ENCODE data around the gene SOX12.

The SOX12 gene

GRCh38 chr20:325045-325888, at the start of gene SOX12:
Gene SOX12 (plus strand): TSS chr20:325552. CDS start chr20:325925, 373 bp downstream.
- DNase-seq = peak; percentile 95 to 98

DNA sequence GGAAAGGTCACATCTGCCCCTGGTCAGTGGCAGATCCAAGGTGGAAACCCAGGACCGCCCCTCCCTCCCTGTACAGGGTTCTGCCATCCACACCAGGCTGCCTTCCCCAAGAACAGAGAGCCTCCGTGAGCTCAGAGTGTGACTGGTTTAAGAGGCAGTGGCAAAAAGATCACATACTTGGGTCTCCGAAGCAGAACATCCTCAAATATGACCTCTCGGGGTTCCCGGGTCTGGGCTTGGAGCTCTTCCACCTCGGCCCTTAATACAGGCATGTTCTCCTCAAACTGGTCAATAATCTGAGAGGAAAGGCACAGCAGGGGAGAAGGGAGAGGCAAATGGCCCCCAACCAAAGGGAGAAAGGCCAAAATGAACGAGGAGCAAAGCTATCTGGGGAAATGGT, 49.6 kb upstream of the SOX12 start:
- no peak for DNase-seq

GRCh38 chr20:276620-277495, 48.5 kb upstream of the SOX12 start:
- no peak for DNase-seq

DNA sequence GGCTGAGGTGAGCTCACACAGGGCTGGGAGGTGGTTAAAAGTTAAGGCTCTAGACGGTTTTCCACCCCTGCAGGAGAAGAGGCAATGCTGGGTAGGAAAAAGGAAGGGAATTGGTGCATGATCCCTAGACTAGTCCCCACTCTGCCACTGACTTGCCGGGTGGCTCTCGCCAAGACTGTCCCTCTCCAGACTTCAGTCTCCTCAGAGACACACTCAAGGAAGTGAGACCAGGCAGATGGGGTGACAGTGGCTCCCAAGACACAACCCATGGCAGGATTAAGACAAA, 47.9 kb upstream of the SOX12 start:
- no peak for DNase-seq

- DNase-seq = no peak
These were observed 47.2 kb upstream of the SOX12 start for GRCh38 chr20:278181-278580.

DNA sequence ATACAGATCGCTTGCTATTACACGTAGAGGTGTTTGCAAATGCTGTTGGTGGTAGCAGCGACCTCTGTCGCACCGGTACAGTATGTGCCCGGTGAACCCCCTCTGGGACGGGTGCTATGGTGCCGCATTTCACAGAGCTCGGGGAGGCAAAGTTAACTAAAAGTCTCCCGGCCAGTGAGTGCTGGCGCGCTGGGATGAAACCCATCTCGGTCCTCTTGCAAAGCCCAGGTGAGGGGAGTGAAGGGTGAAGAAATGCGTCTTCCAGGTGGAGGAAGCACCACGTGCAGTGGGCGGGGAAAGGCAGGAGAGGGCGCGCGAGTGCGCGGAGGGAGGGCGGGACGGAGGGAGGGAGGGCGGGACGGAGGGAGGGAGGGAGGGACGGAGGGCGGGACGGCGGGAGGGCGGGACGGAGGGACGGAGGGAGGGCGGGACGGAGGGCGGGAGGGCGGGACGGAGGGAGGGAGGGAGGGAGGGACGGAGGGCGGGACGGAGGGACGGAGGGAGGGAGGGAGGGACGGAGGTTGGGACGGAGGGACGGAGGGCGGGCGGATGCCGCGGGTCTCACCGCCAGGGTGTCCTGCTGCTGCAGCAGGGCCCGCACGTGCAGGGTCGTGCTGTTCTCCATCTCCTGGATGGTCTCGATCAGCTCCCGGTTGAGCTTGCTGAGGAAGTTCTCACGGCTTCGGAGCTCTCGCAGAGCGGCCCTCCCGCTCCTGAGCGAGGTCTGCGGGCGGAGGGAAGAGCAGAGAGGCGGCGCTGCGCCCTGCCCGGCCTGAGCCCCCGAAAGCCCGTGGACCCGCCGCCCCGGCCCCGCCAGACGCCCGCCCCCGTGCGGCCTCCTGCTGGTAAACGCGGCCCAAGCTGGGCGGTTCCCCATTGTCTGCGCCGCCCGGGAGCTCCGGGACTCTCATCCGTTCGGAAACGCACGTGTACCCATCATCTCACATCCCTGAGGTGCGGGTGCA, 46.5 kb upstream of the SOX12 start:
- DNase-seq = no peak

- DNase-seq = no peak
These were observed 41.2 kb upstream of the SOX12 start for GRCh38 chr20:284172-284571.

DNA sequence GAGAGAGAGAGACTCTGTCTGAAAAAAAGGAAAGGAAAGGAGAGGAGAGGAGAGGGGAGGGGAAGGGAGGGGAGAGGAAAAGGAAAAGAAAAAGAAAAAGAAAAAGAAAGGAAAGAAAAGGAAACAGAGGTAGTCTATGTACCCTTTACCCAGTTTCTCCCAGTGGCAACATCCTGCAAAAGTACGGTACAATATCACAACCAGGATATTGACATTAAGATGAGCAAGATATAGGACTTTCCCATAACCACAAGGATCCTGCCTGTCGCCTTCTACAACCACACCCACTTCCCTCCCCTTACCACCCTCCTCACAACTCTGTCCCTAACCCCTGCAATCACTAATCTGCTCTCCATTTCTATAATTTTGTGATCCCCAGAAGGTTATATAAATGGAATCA, 38.8 kb upstream of the SOX12 start:
- DNase-seq = no peak

GRCh38 chr20:288956-289692, 36.2 kb upstream of the SOX12 start:
- no peak for DNase-seq

- no peak for DNase-seq
These were observed 35.7 kb upstream of the SOX12 start for GRCh38 chr20:289693-290083.

DNA sequence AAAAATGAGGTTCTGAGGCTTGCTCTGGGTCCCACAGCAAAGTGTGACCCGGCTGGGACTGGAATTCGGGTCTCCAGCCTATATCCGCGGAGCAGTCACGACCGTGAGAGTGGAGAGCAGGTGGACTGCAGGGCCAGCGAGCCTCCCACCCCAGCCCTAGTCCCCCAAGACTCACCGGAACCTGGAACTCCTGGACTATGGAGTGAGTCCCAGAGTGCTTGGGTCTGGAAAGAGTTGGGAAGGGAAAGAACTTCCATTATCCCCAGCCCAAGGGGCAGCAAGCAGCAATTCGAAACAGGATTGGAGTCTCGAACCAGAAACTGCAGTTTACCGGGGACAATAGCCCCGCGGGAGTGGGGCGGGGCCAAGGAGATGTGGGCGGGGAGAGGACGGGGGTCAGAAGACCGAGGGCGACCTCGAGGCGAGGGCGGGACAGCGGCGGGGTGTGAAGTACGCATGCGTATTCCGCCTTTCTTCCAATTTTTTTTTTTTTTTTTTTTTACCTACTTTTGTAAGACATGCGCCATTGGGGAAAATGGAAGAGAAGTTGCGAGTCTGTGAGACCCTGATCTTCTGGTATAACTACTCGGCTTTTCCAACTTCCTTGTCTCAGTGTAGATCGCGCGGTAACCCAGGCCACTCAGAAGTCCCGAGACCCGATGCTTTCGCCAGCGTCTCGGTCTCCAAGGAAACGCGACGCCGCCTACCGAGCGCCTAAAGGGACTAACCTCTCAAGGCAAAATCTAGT, 35.1 kb upstream of the SOX12 start, which contains the start of gene C20orf96:
Gene C20orf96, minus strand, starts transcription at position 667 of the 748 bp plus-strand sequence. Its CDS starts 140 bp downstream, at position 527.
- DNase-seq = peak; percentile 84

- DNase-seq = no peak
These were observed 30.8 kb upstream of the SOX12 start for GRCh38 chr20:294602-295001.

DNA sequence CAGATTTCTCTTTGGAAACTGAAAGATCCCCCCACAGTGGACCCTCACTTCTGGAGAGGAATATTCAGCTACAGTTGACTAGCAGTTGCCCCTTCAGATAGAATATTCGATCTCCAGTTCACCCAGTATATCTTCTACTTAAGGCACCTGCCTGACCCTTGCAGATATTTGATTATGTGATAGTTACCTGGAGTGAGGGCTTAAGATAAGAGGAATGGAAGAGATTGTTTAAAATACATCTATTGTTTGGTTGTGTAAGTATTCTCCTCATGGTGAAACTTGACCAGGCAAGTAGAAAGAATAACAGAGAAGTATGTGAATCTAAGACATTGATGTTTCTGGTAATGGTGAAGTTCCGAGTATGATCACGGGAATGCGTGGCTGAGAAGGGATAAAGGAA, 29.5 kb upstream of the SOX12 start:
- DNase-seq = no peak

GRCh38 chr20:297098-297924, 28.0 kb upstream of the SOX12 start, which contains the start of gene ZCCHC3:
Gene ZCCHC3 (plus strand): TSS chr20:297570. CDS start chr20:297587, 17 bp downstream.
- DNase-seq = peak; percentile 82 to 83

GRCh38 chr20:297925-298775, 27.2 kb upstream of the SOX12 start:
- DNase-seq = peak; percentile 20 to 39

- DNase-seq = no peak
These were observed 26.5 kb upstream of the SOX12 start for GRCh38 chr20:298776-299391.

GRCh38 chr20:300345-300990, 24.9 kb upstream of the SOX12 start:
- DNase-seq = no peak
